UCSD-AML1 (cell line): ENCODE results near the gene SP2.

Experiments used
- DNase-seq: peaks from one replicate; lab custom pipeline; 2025; ENCODE audit not compliant: unreplicated experiment; lab: John Stamatoyannopoulos, UW

Gene SP2

DNA sequence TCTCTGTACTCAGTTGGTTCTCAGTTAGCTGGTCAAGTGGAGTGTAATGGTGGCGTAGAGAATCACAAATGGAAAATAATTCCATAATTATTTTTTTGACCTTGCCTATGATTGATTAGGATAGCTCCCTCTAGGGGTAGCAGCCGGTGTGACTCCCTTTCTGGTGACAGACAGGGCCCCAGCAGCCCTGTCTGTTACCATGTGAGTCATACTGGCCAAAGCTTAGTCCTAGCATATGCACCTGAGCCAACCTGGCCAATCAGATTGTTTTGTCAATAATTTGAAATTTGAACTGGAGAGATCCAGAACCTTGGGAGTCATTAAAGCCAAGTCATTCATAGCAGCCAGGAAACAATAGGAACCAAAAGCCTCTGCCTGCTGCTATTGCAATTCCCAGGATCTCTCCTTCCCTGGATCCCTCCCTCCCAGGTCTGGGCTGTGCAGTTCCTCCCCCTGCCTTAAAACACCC is 50.9 kb downstream of the SP2 start:
- peak; percentile 62 for DNase-seq

DNA sequence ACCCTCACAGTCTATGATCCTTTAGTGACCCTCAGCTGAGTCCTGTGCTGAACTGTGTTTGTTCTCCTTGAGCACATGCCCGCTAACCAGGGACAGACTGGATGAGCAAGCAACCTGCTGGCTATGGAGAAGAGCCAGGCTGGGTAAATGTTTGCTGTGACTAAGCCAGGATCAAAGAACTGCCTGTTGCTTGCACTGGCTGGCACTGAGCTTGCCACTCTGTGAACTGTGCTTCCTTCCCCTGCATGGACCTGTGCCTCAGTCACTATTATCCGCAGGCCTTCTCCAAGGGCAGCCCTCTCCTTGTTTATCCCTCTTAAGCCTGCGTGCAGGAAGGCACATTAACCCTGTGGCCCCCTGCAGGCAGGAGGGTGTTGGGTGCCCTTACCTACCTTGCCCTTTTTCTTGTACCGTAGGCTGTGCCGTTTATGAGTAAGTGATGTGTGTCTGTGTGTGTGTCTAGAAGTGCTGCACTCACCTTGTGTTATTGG is 52.7 kb downstream of the SP2 start:
- no peak for DNase-seq

DNA sequence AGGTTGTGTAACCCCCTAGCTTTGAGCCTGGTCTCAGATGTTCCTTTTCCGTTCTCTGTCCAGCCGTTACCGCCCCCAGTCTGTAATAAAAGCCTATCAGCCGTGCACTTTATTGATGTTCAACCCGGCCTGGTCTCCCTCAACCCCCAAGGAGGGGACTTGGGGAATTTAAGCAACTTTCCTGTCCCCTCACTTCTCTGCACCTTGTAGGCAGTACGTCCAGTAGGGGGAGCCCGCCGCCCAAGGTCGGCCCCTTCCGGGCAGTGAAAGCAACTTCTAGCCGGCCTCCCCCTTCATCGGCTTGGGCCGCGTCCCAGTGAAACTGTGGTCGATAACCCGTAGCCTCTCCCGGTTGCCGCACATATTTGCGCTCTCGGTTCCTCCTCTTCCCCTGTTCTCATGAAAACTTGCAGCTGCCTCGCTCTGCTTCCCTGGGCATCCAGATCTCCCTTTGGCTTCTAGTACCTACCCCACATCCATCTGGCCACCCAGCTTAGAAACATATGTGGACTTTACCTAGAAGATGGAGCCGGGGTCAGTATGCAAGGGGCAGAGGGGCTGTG is 53.2 kb downstream of the SP2 start:
- peak; percentile 78 for DNase-seq

DNA sequence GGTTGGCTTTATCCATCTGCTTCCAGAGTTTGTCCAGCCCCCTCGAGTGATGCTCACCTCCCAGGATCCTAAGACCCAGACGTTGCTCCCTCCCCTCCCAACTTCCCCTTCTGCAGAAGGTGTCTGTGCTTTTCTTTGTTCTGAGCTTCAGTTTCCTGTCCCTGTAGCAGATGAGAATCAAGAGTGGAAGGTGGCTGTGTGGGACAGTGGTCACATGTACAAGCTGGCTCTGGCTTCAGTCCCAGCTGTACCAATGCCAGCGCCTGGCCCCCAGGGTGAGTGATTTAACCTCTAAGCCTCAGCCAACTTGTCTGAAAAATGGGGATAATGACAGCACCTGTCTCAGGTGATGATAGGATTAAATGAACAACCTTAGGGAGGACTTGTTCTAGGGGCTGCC is 53.9 kb downstream of the SP2 start:
- DNase-seq: no peak

DNA sequence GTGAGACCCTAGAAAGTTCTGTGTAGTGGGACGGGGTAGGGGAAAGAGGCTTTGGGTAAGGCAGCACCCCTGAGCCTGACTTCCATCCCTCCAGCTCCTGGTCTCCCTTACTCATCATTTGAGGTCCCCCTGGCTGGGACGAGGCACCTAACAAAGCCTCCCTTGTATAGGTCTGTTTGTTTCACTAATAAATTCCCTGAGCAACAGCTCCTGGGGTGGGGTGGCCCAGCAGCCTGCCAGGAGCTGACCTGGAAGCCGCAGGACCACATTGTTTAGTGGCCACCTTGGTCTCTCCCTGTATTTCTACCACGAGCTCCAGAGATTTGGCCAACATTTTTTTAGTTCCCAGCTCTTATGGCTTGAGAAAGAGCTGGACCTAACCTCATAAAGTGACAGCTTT is 54.4 kb downstream of the SP2 start:
- no peak for DNase-seq

DNA sequence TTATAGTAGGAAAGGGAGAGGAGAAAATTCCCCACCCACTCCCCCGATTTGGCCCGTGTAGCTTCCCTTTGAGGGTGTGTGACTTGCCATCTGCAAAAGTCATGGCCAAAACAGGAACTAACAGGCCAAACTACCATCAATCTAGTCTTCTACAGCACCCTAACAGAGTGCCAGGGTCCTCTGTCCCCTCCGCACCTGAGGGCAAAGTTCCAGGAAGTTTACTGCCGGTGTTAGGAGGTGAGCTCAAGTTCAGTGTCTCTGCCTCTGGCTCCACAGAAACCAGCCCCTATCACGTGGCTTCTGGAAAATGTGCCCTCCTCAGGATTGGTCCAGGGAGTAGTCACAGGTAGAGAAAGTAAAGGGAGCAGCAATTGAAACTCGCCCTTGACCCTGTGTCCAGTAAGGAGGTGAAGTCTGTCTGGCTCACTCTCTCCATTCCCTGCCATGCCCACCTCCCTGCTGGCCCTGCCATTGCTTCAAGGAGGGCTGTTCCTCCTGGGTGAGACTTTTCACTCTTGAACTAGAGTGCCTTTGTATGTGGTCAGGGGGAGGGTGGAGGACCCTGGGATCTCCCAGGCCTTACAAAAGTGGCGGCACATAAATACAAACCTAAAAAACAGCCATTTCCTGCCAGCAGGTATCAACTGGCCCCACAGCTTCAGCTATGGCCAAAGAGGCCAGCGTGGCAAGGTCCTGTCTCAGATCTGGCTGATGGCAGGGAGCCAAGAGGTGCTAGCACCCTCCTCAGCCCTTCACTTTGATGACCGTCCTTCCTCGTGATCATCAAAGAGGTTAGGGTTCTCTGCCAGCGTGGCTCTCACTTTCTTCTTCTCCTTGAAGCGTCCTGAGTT is 56.4 kb downstream of the SP2 start:
- DNase-seq: no peak

DNA sequence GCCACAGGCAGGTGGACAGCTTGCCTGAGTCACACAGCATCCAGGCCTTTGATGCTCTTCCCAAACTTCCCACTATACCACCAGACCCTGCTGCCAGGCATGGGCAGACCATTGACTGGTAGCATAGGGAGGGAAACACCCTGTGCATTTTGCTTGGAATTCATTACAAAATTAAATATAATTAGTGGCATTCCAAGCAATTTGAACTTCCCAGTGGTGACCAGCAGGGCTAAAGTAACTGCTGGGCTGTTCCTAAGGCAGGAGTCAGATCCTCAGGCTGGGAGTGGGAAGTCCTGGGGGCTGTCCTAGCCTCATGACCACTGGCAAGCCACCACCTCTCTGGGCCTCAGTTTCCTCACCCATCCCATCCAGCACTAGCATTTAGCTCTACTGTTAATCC is 57.9 kb downstream of the SP2 start:
- no peak for DNase-seq

DNA sequence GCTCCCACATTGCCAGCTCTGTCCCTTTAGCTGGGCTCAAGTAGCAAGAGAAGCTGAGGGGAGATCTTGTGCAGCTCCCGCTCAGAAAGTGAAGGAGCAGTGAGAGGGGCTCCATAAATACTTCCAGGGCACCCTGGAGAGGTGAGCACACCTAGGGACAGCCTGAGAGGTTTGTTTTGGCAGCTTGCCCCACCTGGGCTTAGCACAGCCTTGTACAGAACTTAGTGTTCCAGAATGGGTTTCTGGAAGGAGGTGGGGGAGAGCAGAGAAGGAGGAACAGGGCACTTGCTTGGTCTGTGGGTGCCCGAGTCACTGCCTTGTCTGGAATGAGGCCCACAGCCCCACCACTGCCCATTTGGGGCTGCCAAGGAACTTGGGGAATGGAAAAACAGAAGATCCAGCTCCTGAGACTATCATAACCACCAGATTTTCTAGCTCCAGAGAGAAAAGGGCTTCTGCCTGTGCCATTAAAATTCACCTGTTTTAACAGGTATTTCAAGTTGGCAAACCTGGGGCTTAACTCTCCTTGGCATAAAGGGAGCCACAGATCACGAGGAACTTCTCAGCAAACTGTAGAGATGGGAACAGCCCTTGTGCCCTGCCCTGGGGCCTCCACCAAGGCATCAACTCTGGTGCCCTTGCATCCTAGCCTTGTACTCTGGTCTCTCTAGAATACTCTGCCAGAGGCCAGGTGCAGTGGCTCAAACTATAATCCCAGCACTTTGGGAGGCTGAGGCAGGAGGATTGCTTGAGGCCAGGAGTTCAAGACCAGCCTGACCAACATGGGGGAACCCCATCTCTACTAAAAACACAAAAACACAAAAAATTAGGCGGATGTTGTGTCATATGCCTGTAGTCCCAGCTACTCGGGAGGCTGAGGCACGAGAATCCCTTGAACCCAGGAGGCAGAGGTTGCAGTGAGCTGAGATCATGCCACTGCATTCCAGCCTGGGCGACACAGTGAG is 59.7 kb downstream of the SP2 start:
- no peak for DNase-seq

DNA sequence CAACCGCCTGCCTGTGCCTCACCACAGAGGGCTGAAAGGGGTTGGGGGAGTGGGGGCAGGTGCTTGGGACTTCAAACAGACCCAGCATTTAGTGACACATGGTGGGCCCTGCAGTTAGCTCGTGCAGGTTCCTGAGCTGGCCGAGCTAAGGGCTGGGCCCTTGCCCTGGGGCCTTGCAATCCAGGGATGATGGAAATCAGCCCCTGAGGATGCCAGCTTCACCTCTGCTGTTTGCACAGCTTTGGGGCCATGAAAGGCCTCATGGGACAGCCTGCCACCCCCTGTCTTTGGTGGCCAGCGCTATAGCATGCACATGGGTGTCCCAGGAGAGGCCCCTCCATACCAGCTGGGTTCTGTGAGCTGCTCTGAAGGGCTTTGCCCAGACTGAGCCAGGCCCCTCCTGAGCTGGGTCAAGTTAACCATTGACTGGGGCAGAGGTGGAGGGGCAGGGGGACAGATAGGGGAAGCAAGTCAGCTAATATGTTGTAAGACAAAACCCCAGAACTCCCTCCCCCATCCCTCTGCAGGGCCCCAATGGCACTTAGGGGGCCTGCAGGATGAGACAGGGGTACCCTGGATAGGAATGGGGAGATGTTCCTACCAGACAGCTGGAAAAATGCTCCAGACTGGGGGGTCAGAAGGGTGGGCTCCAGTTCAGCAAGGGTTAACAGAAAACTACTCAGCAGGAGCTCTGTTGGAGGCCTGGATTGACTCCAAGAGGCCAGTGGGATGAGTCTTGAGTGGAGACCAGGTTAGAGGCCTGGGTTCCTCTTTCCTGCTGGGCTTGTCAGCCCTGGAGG is 61.0 kb downstream of the SP2 start:
- DNase-seq: no peak

DNA sequence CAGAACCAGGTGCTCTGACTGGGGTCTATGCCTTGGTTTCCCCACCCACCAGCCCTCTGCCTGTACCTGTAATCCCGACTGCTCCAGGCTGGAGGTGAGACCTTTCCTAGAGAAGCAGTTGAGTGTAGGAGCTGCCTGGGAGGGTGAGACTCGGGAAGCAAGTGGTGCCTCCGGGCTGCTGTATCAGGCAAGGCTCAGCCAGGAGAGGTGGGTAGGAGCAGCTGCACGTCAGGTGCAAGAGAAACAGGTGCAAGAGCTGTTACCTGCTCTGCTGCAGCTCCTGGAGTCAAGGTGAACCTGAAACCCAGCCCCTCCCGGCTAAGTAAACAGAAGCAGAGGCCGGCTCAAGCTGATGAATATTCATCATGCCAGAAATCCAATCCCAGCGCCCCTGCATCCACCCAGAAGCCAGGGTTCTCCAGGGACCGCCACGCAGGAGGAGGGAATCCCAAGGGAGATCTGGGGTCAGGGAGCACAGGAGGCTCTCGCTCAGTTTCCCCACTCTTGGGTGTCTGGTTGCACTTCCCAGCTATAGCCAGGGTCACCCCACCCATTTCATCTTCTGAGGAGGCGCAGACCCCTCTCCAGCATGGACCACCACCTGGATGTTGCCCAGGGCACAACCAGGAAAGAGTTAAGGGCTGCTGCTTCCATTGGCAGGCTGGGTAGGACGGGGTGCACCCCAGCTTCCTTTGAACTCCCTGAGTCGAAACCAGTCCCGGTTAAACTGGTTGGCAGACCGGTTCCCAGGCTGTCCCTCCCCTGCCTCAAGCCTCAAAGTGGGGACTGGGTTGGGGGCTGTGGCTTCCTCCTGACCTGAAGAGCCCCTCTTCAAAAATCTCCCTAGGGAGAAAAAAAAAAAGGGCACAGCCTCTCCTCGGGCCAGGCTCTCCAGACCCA is 61.8 kb downstream of the SP2 start, which contains the start of gene PRR15L:
TSS of gene PRR15L (minus strand) at position 293 of the 900 bp plus-strand sequence. CDS start 4,649 bp downstream, outside the sequence.
- DNase-seq: no peak

DNA sequence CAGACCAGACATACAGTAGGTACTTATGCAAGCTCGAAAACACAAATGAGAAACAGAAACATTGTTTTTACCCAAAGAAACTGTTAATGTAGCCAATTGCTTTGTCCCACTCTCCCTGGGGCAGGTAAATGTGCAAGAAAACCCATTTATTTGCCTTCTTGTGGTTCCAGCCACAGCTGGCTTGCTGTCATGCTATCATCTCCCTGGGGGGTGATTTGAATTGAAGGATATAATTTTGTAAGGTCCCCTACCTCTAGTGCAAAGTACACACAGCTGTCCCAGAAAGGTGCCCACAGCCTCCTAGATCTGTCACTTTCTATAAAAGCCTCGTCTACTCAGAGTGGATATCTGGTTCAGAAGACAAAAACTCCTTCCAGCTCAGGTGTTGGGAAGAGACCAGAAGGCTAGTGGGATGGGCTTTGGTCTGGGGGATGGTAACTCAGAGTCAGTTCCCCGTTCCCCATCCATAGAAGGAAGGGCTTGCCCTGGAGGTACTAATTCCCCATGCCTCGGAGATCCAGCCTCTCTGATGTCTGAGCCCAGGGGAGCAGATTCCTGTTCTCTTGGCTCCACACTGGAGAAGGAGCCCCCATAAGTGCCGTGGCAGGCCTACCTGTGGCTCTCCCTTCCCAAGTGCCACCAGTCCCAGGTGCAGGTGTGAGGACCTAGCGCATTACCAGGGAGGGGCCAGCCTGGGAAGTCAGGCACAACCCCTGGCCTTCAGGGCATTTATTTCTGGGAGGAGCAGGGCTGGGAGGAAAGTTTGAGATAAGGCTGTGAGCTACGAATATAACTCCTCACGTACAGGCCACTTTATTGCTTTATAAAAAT is 64.0 kb downstream of the SP2 start:
- no peak for DNase-seq

DNA sequence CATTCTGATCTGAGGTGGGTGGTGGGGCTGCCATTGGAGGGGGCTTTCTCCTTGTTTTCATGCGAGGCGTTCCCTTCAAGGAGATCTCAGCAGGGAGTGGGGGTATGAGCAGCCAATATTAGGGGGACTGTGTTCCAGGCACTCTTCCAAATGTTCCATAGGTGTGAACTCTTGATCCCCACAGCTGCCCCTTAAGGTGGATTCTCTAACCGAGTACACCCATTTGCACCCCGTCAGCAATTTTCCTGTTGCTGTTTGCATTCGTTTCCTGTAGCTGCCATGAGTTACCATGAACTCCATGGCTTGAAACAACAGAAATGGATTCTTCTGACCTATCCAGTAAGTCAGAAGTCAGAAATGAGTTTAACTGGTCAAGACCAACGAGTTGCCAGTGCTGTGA is 65.4 kb downstream of the SP2 start:
- no peak for DNase-seq

DNA sequence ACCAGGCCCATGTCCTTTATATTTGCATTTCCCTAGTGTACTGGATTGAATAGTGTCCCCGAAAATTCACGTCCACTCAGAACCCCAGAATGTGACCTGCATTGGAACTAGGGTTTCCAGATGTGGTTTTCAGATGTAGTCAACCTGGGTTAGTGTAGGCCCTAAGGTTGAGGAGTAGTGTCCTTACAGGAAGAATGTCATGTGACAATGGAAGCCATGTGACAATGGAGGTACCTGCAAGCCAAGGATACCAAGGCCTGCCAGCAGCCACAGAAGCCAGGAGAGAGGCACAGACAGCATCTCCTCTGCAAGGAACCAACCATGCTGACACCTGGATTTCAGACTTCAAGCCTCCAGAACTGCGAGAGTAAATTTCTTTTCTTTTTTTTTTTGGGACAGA is 66.9 kb downstream of the SP2 start:
- DNase-seq: no peak

DNA sequence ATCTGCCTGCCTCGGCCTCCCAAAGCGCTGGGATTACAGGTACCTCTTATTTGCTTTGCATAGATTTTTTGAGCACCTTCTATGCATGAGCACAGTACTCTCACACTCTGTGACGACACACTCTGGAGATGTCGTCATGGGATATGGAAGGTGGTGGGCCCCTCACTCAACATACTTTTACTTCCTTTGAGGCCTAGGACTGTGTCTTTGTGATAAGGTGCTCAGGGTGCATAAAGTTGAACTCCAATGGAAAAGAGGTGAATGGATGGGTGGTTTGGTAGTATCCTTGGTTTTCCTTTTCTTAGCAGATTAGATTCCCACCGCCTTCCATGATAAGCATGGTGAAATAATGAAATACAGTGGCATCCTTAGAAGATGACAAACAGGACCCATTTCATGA is 68.8 kb downstream of the SP2 start:
- DNase-seq: no peak

DNA sequence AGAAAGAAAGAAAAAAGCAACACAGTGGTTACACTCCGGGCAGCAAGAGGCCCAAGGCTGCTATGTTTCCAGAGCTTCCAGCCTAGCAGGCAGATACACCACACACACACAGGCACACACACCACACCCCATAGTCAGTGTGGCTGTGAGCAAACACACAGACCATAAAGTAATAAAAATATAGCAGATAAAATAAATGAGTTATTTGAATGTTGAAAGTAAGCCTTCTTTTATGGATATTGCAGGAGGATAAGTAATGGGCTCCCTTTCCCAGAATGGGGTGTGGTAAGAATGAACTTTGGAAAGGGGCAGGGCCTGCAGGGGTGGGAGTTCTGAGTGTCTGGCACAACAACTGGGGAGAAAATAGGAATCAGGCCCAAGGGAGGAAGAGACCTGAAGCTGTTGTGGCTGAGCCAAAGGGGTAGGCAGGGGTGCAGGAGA is 70.1 kb downstream of the SP2 start:
- DNase-seq: no peak

DNA sequence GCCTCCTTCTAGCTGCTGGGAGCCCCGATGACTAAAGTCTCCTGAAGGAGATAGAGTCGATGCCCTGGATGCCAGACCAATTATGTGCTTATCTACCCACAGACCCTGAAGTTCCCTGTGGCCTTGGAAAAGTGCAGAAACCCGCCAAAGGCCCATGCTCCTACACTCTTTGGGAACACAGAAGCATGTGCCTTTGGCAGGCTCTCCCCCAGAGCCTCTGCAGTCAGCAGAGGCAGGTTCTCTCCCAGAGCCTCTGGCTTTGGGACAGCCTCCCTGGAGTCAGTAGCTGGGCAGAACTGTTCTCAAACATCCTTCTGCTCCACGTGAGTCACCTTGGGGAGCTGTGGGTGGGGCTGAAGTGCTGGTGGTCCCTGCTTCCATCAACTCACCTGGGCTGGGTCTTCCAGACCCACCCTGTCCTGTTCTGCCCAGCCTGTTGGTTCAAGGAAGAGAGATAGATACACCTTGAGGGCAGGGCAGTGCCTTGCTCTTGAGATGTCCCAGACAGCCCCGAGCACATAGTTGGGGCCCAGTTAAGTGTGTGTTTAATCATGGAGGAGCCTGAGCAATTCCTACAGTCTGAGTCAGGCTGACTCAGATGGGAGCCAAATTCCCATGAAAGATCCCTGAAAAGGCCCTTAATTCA is 71.7 kb downstream of the SP2 start:
- no peak for DNase-seq

DNA sequence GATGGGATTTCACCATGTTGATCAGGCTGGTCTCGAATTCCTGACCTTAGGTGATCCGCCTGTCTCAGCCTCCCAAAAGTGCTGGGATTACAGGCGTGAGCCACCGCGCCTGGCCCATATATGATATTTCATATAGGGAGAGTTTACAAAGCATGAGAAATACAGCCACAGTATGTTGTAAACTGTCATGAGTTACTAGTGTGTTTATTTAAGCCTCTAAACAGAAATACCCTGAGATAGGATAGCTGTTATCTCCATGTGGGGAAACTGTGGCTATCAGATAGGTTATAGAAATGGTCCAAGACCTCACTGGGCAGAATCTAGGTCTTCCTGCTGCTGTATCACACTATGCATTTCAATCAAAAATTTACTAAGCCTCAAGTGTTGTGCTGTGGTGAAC is 72.8 kb downstream of the SP2 start:
- no peak for DNase-seq
